ENCODE results near the gene SORCS2.

- no peak for TF ChIP-seq CTCF (IDR thresholded peaks at IDR 0.05)
- no peak for TF ChIP-seq POLR2AphosphoS5 (IDR thresholded peaks at IDR 0.05; ENCODE audit: low read depth, low read length)
- no peak for TF ChIP-seq SIN3A (IDR thresholded peaks at IDR 0.05; ENCODE audit: borderline replicate concordance, insufficient read depth, low read depth, low read length)
- no peak for TF ChIP-seq REST (IDR thresholded peaks at IDR 0.05; ENCODE audit: insufficient read depth in 1 of 2, low read depth in 2 of 2, low read length in 1 of 2)
- TF ChIP-seq TCF7L2 (IDR thresholded peaks at IDR 0.05; ENCODE audit: low read depth, low read length) = no peak
Observed at GRCh38 chr4:7507381-7507780, 315.0 kb downstream of the SORCS2 start.

All from Panc1 (cell line).